ENCODE measurements around the gene UBQLN4. TPM values are rescaled to one million over a fixed set of nuclear protein-coding genes. Genes with fewer than 3 reads are reported as not detected.

The UBQLN4 gene
- total and polyA plus RNA-seq, 9 of the 15 experiments (the other 6 are each of a cell fraction or from before 2014, with no cell fraction given), result 13.5 to 65.5 (median 37.0) TPM

DNA sequence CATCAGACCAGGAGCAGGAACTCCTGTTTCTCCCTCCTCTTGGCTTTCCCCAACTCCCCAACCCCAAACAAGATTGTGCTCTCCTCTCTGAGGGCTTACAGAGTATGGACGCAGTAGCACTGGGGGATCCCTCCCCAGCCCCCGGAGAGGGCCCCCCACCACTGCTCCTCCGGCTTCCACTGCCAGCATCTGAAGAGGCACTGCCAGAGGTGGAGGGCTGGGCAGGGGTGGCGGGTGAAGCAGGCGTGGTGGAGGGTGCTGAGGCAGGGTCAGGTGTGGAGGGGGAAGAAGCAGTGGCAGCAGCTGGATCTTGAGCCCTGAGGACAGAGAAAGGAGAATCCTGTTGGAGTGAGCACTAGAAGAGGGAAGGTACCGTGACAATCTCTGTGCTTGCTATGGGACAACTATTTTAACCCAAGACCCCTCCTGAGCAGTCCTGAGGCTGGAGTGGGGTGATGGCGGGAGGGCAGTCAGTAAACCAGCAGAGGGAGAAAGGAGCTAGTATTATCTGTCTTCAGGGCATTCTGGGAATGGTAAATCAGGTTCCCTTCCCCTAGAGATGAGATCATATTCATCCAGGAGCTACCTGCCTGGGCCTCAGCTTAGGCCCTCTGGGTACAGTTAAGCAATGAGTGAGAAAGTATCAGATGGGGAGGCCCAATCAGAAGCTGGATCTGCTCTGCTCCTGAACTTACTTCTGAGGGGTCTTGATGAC, 2.4 kb downstream of the UBQLN4 start:
- H3K9ac ChIP-seq (ENCODE audit: insufficient read depth in 1 of 2, low read depth in 2 of 2, low read length in 2 of 2), result no peak overlapping the region
- no peaks in the 10 kb centered on the region for H3K9me3 ChIP-seq (replicated peaks; ENCODE audit: control insufficient read depth, insufficient read depth, low read depth, low read length)
- H3K9me1 ChIP-seq (ENCODE audit: control insufficient read depth, insufficient read depth, low read length), result no peaks in the 10 kb centered on the region
- CTCF ChIA-PET (ENCODE audit: low intra/inter-chr PET ratio), result no interaction called here
- in situ Hi-C loops (cut with MboI), result no loop called here
- BruUV-seq (replicated peaks), result no TSS peak
- H4K20me1 ChIP-seq (replicated peaks; ENCODE audit: control insufficient read depth, insufficient read depth, low read length), result peaks cover 3% of the 10 kb centered on the region; the same call in 1 of the 2 replicates
- TF ChIP-seq MAZ (CRISPR knock-in tag; conservative IDR thresholded peaks at IDR 0.05 in 1 of 2, IDR thresholded peaks at IDR 0.05 in 1 of 2), result no peak
- TF ChIP-seq, protein P1, sequence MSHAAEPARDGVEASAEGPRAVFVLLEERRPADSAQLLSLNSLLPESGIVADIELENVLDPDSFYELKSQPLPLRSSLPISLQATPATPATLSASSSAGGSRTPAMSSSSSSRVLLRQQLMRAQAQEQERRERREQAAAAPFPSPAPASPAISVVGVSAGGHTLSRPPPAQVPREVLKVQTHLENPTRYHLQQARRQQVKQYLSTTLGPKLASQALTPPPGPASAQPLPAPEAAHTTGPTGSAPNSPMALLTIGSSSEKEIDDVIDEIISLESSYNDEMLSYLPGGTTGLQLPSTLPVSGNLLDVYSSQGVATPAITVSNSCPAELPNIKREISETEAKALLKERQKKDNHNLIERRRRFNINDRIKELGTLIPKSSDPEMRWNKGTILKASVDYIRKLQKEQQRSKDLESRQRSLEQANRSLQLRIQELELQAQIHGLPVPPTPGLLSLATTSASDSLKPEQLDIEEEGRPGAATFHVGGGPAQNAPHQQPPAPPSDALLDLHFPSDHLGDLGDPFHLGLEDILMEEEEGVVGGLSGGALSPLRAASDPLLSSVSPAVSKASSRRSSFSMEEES (CRISPR knock-in tag; IDR thresholded peaks at IDR 0.05), result no peak
- TF ChIP-seq TFAM (CRISPR knock-in tag; conservative IDR thresholded peaks at IDR 0.05), result no peak
- TF ChIP-seq, protein P2, sequence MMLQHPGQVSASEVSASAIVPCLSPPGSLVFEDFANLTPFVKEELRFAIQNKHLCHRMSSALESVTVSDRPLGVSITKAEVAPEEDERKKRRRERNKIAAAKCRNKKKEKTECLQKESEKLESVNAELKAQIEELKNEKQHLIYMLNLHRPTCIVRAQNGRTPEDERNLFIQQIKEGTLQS (IDR thresholded peaks at IDR 0.05), result no peak
- TF ChIP-seq, protein P2 (CRISPR knock-in tag; conservative IDR thresholded peaks at IDR 0.05), result no peak
- TF ChIP-seq HDAC3 (IDR thresholded peaks at IDR 0.05; ENCODE audit: borderline replicate concordance, partially characterized antibody), result no peak
- no peak for TF ChIP-seq RBM25 (IDR thresholded peaks at IDR 0.05; ENCODE audit: low read depth, low read length, severe bottlenecking)
- TF ChIP-seq ZNF121 (CRISPR knock-in tag; conservative IDR thresholded peaks at IDR 0.05), result no peak
- TF ChIP-seq ERF (CRISPR knock-in tag; IDR thresholded peaks at IDR 0.05), result no peak
- no peak for TF ChIP-seq STAG1 (CRISPR knock-in tag; IDR thresholded peaks at IDR 0.05; ENCODE audit: borderline replicate concordance)
- no peak for TF ChIP-seq MTA3 (IDR thresholded peaks at IDR 0.05; ENCODE audit: borderline replicate concordance)
- H3K36me3 ChIP-seq (ENCODE audit: control insufficient read depth, insufficient read depth, low read length), result peaks cover 53% of the 10 kb centered on the region
- POLR2A ChIA-PET, result interaction anchor here (0.6 to 1.4 kb wide), 4 partner anchors 31 to 786 kb away, joined by 3 read pairs; no protein-coding TSS in a partner anchor
- ATAC-seq (no peak), DNase-seq (ENCODE audit: extremely low read depth in 1 of 4, low spot score in 3 of 4) (no peak), FAIRE-seq (no peak)
- no peak overlapping the region for H2AFZ ChIP-seq (ENCODE audit: low read depth, low read length)
- intact Hi-C loops (cut with micrococcal nuclease), result loop anchor here (5.0 kb wide), 2 partner anchors 69 to 114 kb away; no protein-coding TSS in a partner anchor
- peaks cover 14 to 22% of the 10 kb centered on the region in 2 experiments; a peak in 4 of 5 replicates for H3K4me1 ChIP-seq (replicated peaks in 1 of 2; ENCODE audit: control insufficient read depth in 2 of 2, insufficient read depth in 2 of 2, low read length in 2 of 2)
- H3K4me3 ChIP-seq, result no peak overlapping the region
- no peak overlapping the region for H3K27ac ChIP-seq (ENCODE audit: extremely low read depth, low read depth, low read length)
- H3K79me2 ChIP-seq (ENCODE audit: control insufficient read depth, insufficient read depth, low read length), result peaks cover 40% of the 10 kb centered on the region
- H3K27me3 ChIP-seq (ENCODE audit: control insufficient read depth in 2 of 2, insufficient read depth in 2 of 2, low read length in 2 of 2), result no peaks in the 10 kb centered on the region
- WGBS (ENCODE audit: insufficient coverage, low coverage, missing lambda C conversion rate), result 91% methylated on average over 4 of the region's 7 CpGs
- H3K4me2 ChIP-seq (ENCODE audit: insufficient read depth, low read length), result no peak overlapping the region
